ENCODE measurements around the gene CARD14. TPM values are rescaled to one million over a fixed set of nuclear protein-coding genes. Genes with fewer than 3 reads are reported as not detected.

Gene CARD14
- total and polyA plus RNA-seq, 12 donors = 0.30 to 3.4 (median 1.1) TPM

- WGBS, 4 donors = 89 to 92% (median 92%) methylated on average over 6 of the region's 6 CpGs
- Histone ChIP-seq H3K4me1 (replicated peaks in 1 of 2) (peaks cover 0 to 7% of the 10 kb centered on the region in 2 donors), H3K27me3 (no peaks in the 10 kb centered on the region), H3K36me3 (replicated peaks in 1 of 2) (no peaks in the 10 kb centered on the region), H3K4me3 (no peak overlapping the region), H3K9me3 (replicated peaks in 1 of 3) (no peaks in the 10 kb centered on the region), H3K27ac (no peak overlapping the region)
- DNase-seq = no peak
- TF ChIP-seq CTCF (IDR thresholded peaks at IDR 0.05) (no peak), POLR2A (IDR thresholded peaks at IDR 0.05) (no peak)
- intact Hi-C loops (cut with DNase I) = no loop called here
Observed at GRCh38 chr17:80166446-80166845, 3.4 kb upstream of the CARD14 start.

GRCh38 chr17:80168371-80168770 is 1.5 kb upstream of the CARD14 start:
- Histone ChIP-seq H3K36me3 (replicated peaks in 1 of 2) (no peaks in the 10 kb centered on the region), H3K27me3 (no peaks in the 10 kb centered on the region), H3K4me1 (replicated peaks in 1 of 2) (no peaks in the 10 kb centered on the region), H3K4me3 (no peak overlapping the region), H3K27ac (no peak overlapping the region), H3K9me3 (replicated peaks in 1 of 3) (no peaks in the 10 kb centered on the region)
- WGBS, 4 donors = 46 to 87% (median 66%) methylated on average over 3 to 5 of the region's 5 CpGs
- no peak for DNase-seq
- no peak for TF ChIP-seq POLR2A (IDR thresholded peaks at IDR 0.05)
- TF ChIP-seq CTCF (IDR thresholded peaks at IDR 0.05) = no peak
- intact Hi-C loops (cut with DNase I) = no loop called here

- TF ChIP-seq CTCF (IDR thresholded peaks at IDR 0.05) (no peak), POLR2A (IDR thresholded peaks at IDR 0.05) (no peak)
- H3K27me3 ChIP-seq = no peaks in the 10 kb centered on the region
- H3K9me3 ChIP-seq (replicated peaks in 1 of 3) = no peaks in the 10 kb centered on the region
- no peaks in the 10 kb centered on the region for H3K36me3 ChIP-seq (replicated peaks in 1 of 2)
- no peaks in the 10 kb centered on the region for H3K4me1 ChIP-seq (replicated peaks in 1 of 2)
- no peak overlapping the region for H3K4me3 ChIP-seq
- 63 to 82% (median 75%) methylated on average over 5 of the region's 5 CpGs for WGBS, 4 donors
- DNase-seq = no peak
- H3K27ac ChIP-seq = no peak overlapping the region
- intact Hi-C loops (cut with DNase I) = no loop called here
Observed at GRCh38 chr17:80169107-80169506, 723 bp upstream of the CARD14 start.

- WGBS, 4 donors = 83 to 97% (median 90%) methylated on average over 1 to 7 of the region's 7 CpGs
- no peak overlapping the region for H3K4me3 ChIP-seq
- no peaks in the 10 kb centered on the region for H3K36me3 ChIP-seq (replicated peaks in 1 of 2)
- intact Hi-C loops (cut with DNase I) = no loop called here
- DNase-seq = no peak
- H3K27ac ChIP-seq = no peak overlapping the region
- TF ChIP-seq CTCF (IDR thresholded peaks at IDR 0.05) = no peak
- TF ChIP-seq POLR2A (IDR thresholded peaks at IDR 0.05) = no peak
- H3K9me3 ChIP-seq (replicated peaks in 1 of 3) = no peaks in the 10 kb centered on the region
- no peaks in the 10 kb centered on the region for H3K27me3 ChIP-seq
- no peaks in the 10 kb centered on the region for H3K4me1 ChIP-seq (replicated peaks in 1 of 2)
Observed at GRCh38 chr17:80171681-80172080, 1.9 kb downstream of the CARD14 start.
